Endothelial cell (in vitro differentiated cells): Measurements from ENCODE around the gene SP2. TPM values are rescaled to one million over a fixed set of nuclear protein-coding genes. Genes with fewer than 3 reads are reported as not detected.

Experiments used
- DNase-seq: peaks from one replicate; pipeline ENCODE4 v3.0.0; 2021; ENCODE audit warnings: low spot score
- H3K27ac Mint-ChIP-seq: one replicate; pipeline ENCODE4 v1.8.0; 2021; ENCODE audit warnings: mixed read lengths, inconsistent platforms; ENCODE audit not compliant: unreplicated experiment
- H3K27me3 Mint-ChIP-seq: one replicate; pipeline ENCODE4 v1.8.0; 2021; ENCODE audit warnings: mild to moderate bottlenecking, moderate library complexity, mixed read lengths, inconsistent platforms; ENCODE audit not compliant: unreplicated experiment
- H3K36me3 Mint-ChIP-seq: one replicate; pipeline ENCODE4 v1.8.0; 2021; ENCODE audit warnings: mild to moderate bottlenecking, low read depth, mixed read lengths, inconsistent platforms; ENCODE audit not compliant: unreplicated experiment
- H3K4me1 Mint-ChIP-seq: one replicate; pipeline ENCODE4 v1.8.0; 2021; ENCODE audit warnings: mild to moderate bottlenecking, mixed read lengths, inconsistent platforms; ENCODE audit not compliant: unreplicated experiment
- H3K4me3 Mint-ChIP-seq: one replicate; pipeline ENCODE4 v1.8.0; 2021; ENCODE audit warnings: mild to moderate bottlenecking, mixed read lengths, inconsistent platforms; ENCODE audit not compliant: unreplicated experiment
- H3K9me3 Mint-ChIP-seq: one replicate; pipeline ENCODE4 v1.8.0; 2021; ENCODE audit warnings: mixed read lengths, inconsistent platforms; ENCODE audit not compliant: unreplicated experiment
- total RNA-seq: library from RNA; stranded (reverse); fragmentation: NEBNext Ultra II Directional; extraction: Animal tissue kit (Norgen Biotek cat#: 25700); gene quantifications from one replicate; pipeline ENCODE4 v1.2.1, GENCODE V29; 2021; ENCODE audit not compliant: unreplicated experiment
- TF ChIP-seq, protein P1 (sequence below): fragments of 200-600 bp; sonication (generic); IDR thresholded peaks from one replicate; pipeline ENCODE4 v1.5.0; 2021; ENCODE audit warnings: antibody characterized with exemption; ENCODE audit not compliant: unreplicated experiment

The SP2 gene
- total RNA-seq, 1 donor from 2014 or later: 12.4 TPM

DNA sequence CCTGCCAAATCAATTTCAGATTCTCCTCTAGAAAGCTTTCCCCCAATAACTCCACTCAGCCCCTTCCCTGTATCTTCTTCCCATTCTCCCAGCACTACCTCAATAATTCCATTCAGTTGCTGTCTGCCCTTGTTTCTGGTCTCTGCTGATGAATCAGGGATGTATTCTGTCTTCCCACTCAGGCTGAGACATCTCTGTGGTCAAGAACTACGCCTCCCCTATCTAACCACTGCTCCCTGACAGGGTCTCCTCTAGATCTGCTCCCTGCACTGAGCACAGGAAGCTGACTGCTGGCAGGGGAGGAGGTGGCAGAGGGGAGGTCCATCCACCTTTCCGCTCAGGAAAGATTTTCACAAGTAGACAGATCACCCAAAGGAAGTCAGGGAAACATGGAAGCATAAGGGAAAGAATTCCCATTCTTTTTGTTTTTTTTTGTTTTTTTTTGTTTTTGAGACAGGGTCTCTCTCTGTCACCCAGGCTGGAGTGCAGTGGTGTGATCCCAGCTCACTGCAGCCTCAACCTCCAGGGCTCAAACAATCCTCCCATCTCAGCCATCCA lies 16.9 kb upstream of the SP2 start:
- Mint-ChIP-seq H3K27ac (peak overlapping the region; percentile 94), H3K27me3 (peaks cover 13% of the 10 kb centered on the region), H3K9me3 (no peaks in the 10 kb centered on the region), H3K4me1 (peaks cover 42% of the 10 kb centered on the region), H3K4me3 (peak overlapping the region; percentile 77), H3K36me3 (peaks cover 4% of the 10 kb centered on the region)
- DNase-seq: no peak
- TF ChIP-seq, protein P1, sequence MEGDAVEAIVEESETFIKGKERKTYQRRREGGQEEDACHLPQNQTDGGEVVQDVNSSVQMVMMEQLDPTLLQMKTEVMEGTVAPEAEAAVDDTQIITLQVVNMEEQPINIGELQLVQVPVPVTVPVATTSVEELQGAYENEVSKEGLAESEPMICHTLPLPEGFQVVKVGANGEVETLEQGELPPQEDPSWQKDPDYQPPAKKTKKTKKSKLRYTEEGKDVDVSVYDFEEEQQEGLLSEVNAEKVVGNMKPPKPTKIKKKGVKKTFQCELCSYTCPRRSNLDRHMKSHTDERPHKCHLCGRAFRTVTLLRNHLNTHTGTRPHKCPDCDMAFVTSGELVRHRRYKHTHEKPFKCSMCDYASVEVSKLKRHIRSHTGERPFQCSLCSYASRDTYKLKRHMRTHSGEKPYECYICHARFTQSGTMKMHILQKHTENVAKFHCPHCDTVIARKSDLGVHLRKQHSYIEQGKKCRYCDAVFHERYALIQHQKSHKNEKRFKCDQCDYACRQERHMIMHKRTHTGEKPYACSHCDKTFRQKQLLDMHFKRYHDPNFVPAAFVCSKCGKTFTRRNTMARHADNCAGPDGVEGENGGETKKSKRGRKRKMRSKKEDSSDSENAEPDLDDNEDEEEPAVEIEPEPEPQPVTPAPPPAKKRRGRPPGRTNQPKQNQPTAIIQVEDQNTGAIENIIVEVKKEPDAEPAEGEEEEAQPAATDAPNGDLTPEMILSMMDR: no peak

DNA sequence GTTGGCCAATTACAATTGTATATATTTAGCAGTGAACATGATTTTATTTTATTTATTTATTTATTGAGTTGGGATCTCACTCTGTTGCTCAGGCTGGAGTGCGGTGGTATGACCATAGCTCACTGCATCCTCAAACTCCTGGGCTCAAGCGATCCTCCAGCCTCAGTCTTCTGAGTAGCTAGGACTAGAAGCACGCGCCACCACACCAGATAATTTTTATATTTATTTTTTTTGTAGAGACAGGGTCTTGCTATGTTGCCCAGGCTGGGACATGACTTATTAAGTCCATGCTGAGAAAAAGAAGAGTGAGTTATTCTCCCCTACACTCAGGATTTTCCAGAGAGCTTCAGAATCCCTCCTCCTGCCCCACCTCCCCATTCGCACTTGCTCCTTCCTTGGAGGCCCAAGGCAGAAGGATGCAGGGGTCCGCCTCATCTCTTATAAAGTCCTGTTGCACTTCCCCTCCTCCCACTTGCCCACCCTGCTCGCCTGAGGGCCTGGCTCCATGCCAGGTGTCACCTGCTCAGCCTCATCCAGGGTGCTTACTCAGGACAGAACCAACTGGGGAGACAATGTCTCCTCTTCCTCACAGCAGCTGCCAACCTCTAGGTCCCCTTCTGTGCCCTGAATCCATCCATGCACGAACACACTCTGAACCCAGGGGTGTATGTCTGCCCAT lies 16.1 kb upstream of the SP2 start:
- Mint-ChIP-seq H3K9me3 (no peaks in the 10 kb centered on the region), H3K4me3 (no peak overlapping the region), H3K27ac (no peak overlapping the region), H3K27me3 (peaks cover 13% of the 10 kb centered on the region), H3K36me3 (peaks cover 4% of the 10 kb centered on the region), H3K4me1 (peaks cover 45% of the 10 kb centered on the region)
- TF ChIP-seq, protein P1: no peak
- no peak for DNase-seq

DNA sequence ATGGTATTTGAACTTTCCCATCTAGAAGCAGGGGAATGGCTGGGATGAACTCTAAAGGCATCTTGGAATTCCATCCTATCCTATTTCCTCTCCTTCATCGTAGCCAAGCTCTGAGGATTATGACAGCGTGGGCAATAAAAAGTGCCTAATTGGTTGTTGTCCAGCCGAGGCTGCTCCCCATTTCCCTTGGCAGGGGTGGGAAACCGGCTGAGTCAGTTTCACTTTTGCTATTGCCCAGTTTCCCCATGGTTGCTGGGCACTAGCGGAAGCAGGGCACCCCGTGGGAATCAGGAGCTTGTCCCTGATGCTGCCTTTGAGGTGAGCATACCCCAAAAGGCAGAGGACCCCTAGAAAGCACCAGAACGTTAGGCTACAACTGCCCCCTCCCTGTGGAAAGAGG lies 13.8 kb upstream of the SP2 start:
- no peak for DNase-seq
- TF ChIP-seq, protein P1: no peak
- no peaks in the 10 kb centered on the region for H3K9me3 Mint-ChIP-seq

DNA sequence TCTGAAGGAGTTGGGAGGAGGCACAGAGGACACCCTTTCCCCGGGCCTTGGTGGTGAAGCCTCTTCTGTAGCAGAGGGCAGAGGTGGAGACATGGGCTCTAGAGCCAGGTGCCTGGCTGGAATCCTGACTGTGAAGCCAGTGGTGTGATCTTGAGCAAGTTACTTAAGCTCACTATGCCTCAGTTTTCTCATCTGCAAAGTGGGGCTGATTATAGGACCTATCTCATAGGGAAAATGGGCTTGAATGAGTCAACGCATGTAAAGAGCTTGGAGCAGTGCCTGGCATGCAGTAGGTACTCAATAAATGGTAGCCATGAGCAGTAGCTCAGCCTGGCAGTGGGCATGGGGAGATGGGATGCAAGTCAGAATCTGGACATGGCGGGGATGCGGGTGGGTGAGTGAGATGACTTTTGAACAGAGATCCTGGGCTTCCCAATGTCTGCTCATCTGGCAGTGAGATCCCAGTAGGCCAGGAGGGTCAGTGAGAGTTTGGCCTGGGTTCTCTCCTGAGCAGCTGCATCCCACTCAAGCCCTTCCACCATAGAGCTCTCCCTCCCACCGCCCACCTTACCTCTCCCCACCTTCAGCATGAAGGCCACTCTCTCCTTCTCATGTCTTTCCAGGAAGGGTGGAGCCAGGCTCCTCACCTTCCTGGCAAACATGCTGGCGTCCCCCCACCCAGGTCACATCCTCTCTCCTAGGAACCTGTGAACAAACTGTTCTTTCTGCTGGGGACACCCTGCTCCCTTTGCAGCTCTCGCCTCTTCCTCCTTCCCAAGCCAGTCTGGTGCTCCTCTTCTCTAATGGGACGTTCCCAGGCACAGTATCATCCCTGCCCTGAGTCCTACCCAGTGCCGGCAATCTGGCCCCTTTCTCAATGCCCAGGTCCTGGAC lies 13.1 kb upstream of the SP2 start:
- TF ChIP-seq, protein P1: no peak
- peaks cover 39% of the 10 kb centered on the region for H3K4me1 Mint-ChIP-seq
- no peak for DNase-seq
- H3K9me3 Mint-ChIP-seq: no peaks in the 10 kb centered on the region
- H3K27ac Mint-ChIP-seq: peak overlapping the region; percentile 71
- H3K27me3 Mint-ChIP-seq: peaks cover 13% of the 10 kb centered on the region
- no peak overlapping the region for H3K4me3 Mint-ChIP-seq
- H3K36me3 Mint-ChIP-seq: no peaks in the 10 kb centered on the region

More for the DNA sequence above, 13.8 kb upstream of the SP2 start:
- Mint-ChIP-seq H3K4me3 (no peak overlapping the region), H3K4me1 (peaks cover 46% of the 10 kb centered on the region), H3K36me3 (no peaks in the 10 kb centered on the region), H3K27ac (no peak overlapping the region), H3K27me3 (peaks cover 13% of the 10 kb centered on the region)
